T47D (cell line): ENCODE measurements around the gene KRTAP4-11.
"Not testable (repeated sequence)": the region's sequence is repeated elsewhere in the genome, so short reads cannot be mapped to it uniquely, and the experiment has no call there.

Source experiments
- DNase-seq, 2 experiments: peaks; one replicate each; pipeline versions ENCODE4 v3.0.0 to v3.0.0-alpha.2; 2011 to 2012; ENCODE audit warnings: low read depth in 1 of 2, low spot score in 1 of 2
- JUND ChIP-seq: IDR thresholded peaks from 2 replicates; pipeline ENCODE4 v1.6.1; 2012; ENCODE audit warnings: low read depth
- in situ Hi-C: cut with HindIII; loops from 2 replicates; pipeline ENCODE4 v1.10.0; 2016; ENCODE audit warnings: low sequenced_read_pairs, low pct_unique_long_range_greater_than_20kb

KRTAP4-11 gene

DNA sequence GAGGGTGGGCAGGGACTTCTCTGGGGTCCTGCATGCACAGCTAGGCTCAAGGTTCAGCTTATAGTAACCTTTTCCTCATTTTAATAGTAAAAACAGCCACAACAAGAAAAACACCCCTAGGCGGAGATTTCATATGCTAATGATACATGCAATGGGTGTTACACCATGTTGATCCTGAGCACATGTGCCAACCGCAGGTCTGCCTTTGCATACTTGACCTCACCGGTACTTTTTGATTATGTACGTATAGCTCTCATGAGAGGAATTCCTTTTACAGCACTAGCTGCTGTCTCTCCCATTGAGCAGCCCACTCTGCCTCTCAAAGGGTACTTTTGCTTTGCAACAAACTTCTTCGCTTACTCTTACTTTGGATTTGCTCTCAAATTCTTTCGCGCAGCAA is 22.1 kb downstream of the KRTAP4-11 start:
- in situ Hi-C loops = no loop called here
- no peak for DNase-seq
- TF ChIP-seq JUND = no peak

DNA sequence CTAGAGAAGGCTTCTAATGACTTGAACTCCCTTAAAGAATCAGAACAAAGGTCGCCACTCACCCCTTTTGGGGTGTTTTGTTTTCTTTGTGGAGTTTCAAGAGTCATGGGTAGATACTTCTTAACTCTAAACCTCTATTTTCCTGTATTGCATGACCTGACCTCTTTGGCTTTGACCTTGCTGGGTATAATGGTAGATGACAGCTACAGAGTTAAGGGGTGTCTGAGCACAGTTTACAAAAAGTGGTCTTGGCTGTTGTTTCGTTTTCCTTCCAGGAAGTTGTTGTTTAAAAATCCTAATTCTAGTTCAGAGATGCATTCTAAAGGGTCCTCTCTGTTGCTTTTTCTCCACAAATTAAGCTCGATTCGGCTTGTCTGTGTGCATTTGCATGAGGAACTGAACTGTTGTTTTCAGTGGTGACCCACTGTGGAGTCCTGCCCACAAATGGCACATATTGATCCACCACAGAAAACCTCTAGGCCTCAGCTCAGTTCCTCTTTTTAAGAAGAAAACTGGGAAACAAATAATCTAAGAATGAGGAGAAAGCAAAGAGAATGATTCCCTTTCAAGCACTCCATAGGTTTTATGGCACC is 29.3 kb downstream of the KRTAP4-11 start:
- DNase-seq, in situ Hi-C loops: not testable (repeated sequence)

DNA sequence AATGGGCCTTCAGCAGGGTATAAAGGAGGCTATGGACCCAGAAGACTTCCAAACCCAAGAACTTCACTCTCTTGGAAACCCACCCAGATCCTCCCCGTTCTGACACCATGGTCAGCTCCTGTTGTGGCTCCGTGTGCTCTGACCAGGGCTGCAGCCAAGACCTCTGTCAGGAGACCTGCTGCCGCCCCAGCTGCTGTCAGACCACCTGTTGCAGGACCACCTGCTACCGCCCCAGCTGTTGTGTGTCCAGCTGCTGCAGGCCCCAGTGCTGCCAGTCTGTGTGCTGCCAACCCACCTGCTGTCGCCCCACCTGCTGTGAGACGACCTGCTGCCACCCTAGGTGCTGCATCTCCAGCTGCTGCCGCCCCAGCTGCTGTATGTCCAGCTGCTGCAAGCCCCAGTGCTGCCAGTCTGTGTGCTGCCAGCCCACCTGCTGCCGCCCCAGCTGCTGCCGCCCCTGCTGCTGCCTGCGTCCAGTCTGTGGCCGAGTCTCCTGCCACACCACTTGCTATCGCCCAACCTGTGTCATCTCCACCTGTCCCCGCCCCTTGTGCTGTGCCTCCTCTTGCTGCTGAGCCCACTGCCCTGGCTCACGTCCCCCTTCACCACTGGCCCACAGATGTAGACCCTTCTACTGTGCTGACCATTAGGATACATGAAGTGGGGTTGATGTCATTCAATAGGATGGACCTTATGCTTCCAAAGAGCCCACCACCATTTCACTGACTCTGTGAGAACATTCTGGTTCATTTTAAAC is 33.9 kb downstream of the KRTAP4-11 start, which contains the start of gene KRTAP4-7:
KRTAP4-7 (plus strand) TSS at position 51 of the 757 bp plus-strand sequence; CDS start at position 108, 57 bp downstream.
- in situ Hi-C loops, DNase-seq: not testable (repeated sequence)

DNA sequence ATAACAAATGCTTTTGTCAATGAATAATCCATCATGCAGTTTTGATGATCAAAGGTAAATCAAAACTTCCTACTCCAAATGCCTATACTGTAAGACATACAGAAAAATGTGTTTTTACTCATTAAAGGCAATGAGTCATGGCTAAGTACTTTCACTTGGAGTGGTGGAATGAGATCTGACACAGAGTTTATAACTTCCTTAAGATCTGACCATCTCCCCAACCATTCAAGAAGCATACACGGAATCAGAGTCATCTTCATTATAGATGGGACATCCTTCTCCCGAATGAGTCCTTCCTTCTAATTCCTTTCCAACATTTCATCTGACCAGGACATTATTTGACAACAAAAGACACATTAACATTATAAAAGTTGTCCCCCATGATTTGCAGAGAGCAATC is 34.7 kb downstream of the KRTAP4-11 start:
- in situ Hi-C loops, DNase-seq: not testable (repeated sequence)

DNA sequence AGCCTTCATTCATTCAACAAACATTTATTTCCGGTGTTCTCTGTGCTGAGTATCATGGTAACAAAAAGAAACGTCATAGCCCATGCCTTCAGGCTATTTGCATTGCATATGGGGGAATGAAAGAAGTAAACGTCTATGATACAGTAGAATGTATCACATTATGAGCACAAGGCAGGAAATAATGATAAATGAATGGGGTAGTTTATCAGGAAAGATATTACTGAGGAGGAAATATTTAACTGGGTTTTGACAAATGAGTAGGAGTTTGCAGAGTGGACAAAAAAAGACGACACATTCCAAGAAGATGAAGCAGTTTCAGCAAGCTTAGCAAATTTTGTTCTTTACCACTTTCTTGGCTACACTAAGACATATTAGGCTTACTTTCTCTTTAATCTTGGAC is 35.5 kb downstream of the KRTAP4-11 start:
- in situ Hi-C loops = no loop called here
- DNase-seq = peak in 1 of 2 experiments; percentile 18
- no peak for TF ChIP-seq JUND

DNA sequence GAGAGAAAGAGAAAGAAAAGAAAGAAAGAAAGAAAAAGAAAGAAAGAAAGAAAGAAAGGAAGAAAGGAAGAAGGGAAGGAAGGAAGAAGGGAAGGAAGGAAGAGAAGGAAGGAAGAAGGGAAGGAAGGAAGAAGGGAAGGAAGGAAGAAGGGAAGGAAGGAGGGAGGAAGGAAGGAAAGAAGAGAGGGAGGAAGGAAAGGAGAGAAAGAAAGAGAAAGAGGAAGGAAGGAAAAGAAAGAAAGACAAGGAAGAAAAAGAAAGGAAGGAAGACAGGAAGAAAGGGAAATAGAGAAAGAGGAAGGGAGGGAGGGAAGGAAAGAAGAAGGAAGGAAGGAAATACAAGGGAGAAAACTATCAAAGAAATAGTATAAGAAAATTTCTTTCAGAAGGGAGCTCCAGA is 41.4 kb downstream of the KRTAP4-11 start:
- no peak for TF ChIP-seq JUND
- no peak for DNase-seq
- in situ Hi-C loops = no loop called here

DNA sequence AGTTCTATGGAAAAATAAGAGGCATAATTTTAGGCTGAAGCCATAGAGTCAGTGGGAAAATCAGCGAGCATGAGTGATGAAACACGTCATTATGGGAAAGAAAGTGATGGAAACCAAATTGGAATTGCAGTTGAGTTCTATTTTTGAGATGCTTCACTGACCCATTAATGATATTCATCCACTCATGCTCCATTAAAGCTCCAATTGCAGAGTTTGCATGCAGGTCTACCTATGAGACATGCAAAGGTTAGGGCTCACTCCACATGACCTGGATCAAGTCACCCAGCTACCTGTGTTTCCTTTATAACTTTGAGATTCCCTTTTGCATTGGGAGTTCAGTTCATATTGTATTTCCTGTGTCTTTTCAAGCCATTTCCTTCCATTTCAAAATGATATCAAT is 44.5 kb downstream of the KRTAP4-11 start:
- no peak for TF ChIP-seq JUND
- DNase-seq = no peak
- in situ Hi-C loops = no loop called here

DNA sequence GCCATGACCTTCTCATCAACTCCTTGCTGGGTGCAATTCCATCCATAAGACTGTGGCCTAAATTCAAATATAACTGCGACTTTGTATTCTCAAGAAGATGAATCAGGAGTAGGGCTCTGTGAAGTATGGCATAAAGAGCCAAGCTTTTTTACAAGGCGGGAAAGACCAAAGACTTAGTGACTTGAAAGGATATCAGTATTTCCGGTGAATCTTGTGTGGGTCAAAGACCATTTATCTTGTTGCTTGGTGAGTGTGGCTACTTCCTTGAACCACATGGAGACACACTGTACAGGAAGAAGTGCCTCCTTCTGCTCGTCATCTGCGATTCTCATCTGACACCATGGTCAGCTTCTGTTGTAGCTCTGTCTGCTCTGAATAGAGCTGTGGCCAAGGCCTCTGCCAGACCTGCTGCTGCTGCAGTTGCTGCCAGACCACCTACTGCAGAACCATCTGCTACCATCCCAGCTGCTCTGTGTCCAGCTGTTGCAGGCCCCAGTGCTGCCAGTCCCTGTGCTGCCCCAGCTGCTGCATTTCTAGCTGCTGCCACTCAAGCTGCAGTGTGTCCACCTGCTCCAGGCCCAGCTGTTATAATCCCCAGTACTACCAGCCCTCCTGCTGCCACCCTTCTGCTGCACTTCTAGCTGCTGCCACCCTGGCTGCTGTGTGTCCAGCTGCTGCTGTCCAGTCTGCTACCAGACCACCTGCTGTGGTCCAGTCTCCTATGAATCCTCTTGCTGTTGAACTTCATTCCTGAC is 46.4 kb downstream of the KRTAP4-11 start:
- DNase-seq = no peak
- in situ Hi-C loops = no loop called here
- TF ChIP-seq JUND = no peak

DNA sequence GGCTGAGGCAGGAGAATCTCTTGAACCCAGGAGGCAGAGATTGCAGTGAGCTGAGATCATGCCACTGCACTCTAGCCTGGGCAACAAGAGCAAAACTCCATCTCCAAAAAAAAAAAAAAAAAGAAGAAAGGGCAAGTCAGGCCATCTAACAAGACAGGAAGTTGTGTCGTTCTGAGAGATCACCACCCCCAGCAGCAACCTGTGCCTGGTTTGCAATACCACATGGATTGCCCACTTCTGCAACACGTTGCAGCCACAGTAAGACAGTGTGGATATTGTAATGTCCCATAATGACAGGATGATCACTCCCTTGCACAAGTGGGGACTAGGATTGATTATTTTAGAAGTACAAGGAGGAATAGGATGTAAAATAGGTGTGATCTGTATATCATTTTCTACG is 49.1 kb downstream of the KRTAP4-11 start:
- in situ Hi-C loops = no loop called here
- DNase-seq = no peak
- TF ChIP-seq JUND = no peak

DNA sequence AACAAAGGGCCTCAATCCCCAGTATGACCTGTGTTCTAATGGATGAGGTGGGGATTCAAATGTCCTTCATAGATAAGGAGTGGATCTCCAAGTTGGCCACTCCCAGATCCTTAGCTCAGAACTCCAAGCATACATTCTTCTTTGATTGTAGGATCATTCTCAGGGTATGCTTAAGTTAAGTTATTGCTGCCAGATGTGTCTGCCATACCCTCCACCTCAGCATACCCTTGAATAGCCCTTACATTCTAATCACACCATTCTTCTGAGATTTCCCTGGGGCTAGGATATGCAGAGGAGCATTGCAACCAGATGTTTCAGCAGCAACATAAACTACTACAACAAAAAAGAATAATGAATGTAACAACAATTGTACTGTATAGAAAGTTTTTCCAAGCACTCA is 50.9 kb downstream of the KRTAP4-11 start:
- no peak for TF ChIP-seq JUND
- DNase-seq = no peak
- in situ Hi-C loops = no loop called here
